GM12874 (cell line): ENCODE results near the gene RLN3.

Experiments used
- TF ChIP-seq, protein P1 (sequence below): IDR thresholded peaks from 2 replicates; pipeline ENCODE4 v1.5.1; 2011; ENCODE audit warnings: low read depth, mild to moderate bottlenecking, control low read depth, low read length, moderate library complexity; ENCODE audit not compliant: insufficient read depth

The RLN3 gene

GRCh38 chr19:14015524-14016035 is 12.4 kb upstream of the RLN3 start:
- TF ChIP-seq, protein P1, sequence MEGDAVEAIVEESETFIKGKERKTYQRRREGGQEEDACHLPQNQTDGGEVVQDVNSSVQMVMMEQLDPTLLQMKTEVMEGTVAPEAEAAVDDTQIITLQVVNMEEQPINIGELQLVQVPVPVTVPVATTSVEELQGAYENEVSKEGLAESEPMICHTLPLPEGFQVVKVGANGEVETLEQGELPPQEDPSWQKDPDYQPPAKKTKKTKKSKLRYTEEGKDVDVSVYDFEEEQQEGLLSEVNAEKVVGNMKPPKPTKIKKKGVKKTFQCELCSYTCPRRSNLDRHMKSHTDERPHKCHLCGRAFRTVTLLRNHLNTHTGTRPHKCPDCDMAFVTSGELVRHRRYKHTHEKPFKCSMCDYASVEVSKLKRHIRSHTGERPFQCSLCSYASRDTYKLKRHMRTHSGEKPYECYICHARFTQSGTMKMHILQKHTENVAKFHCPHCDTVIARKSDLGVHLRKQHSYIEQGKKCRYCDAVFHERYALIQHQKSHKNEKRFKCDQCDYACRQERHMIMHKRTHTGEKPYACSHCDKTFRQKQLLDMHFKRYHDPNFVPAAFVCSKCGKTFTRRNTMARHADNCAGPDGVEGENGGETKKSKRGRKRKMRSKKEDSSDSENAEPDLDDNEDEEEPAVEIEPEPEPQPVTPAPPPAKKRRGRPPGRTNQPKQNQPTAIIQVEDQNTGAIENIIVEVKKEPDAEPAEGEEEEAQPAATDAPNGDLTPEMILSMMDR: no peak

- TF ChIP-seq, protein P1: no peak
These were observed 8.8 kb upstream of the RLN3 start for GRCh38 chr19:14019100-14019499.

DNA sequence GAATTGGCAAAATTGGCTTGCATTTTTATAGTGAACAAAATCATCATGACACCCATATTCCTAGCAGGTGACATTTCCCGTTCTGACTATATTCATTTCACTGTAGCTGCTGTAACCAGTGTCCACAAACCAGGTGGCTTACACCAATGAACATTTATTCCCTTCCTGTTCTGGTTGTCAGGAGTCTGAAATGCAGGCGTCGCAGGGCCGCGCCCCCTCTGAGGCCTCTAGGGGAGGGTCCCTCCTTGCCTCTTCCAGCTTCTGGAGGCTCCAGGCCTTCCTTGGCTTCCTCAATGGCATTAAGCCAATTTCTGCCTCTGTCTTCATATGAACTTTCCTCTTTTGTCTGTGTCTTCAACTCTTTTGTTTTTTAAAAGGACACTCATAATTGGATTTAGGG is 6.5 kb upstream of the RLN3 start:
- TF ChIP-seq, protein P1: no peak

GRCh38 chr19:14022469-14022868 is 5.5 kb upstream of the RLN3 start:
- TF ChIP-seq, protein P1: no peak

DNA sequence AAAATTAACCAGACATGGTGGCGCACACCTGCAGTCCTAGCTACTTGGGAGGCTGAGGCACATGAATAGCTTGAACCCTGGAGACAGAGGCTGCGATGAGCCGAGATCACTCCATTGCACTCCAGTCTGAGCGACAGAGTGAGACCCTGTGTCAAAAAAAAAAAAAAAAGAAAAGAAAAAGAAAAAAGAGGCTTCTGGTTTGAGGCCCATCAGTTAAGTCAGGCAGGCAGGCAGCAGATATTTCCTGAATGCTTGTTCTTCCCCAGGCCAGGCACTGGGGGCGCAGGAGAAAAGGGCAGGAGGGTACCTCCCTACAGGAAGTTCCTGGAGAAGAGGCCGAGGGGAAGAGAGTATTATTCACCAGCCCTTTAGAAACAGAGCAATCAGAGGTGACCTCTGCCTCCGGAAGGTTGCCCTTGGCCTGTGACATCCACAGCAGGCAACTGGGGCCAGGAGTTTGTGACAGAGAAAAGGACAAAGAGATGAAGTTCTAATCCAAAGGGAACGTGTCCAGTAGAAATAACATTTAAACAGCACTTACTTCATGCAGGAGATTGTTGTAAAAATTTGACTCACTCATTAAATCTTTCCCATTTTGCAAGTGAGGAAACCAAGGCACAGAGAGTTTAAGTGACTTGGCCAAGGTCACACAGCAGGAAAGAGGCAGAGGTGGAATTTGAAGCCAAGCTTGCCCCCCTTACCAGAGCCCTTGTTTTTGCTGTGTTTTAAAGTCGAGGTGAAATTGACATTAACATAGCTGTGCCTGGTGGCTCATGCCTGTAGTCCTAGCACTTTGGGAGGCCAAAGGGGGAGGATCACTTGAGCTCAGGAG is 4.3 kb upstream of the RLN3 start:
- TF ChIP-seq, protein P1: peak; percentile 47

DNA sequence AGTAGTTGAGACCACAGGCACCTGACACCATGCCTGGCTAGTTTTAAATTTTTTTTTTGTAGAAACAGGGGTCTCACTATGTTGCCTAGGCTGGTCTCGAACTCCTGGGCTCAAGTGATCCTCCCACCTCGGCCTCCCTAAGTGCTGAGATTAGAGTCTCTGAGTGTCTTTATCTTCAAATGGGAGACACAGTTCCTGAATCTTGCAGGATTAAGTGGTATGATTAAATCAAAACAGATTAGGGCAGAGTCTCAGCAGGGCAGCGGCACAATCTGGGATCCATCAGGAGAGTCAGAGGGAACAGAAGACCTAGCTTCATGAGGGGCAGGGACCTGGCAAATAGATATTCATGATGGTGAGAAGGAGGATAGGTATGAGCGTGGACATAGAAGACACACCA is 953 bp downstream of the RLN3 start:
- TF ChIP-seq, protein P1: no peak

DNA sequence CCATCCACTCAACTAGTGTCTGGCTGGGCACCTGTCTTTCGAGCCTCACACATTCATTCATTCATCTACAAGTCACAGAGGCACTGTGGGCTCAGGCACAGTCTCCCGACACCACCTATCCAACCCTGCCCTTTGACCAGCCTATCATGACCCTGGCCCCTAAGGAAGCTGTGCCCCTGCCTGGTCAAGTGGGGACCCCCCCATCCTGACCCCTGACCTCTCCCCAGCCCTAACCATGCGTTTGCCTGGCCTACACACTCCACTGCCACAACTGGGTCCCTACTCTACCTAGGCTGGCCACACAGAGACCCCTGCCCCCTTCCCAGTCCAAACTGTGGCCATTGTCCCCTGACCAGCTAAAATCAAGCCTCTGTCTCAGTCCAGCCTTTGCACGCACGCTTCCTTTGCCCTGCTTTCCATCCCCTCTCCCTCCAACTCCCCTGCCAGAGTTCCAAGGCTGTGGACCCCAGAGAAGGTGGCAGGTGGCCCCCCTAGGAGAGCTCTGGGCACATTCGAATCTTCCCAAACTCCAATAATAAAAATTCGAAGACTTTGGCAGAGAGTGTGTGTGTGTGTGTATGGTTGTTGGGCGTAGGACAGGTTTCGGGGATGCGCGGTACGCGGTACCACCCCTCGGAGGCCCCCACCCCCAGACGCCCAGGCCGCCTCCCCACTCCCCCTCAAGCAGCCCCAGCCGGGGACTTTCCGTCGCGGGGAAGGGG is 3.2 kb downstream of the RLN3 start:
- TF ChIP-seq, protein P1: no peak
